IMR-90 (cell line): Measurements from ENCODE around the gene ZNF182. TPM values are rescaled to one million over a fixed set of nuclear protein-coding genes. Genes with fewer than 3 reads are reported as not detected.

Experiments
- ATAC-seq: fragments of 200-7000 bp; cut with Tn5 transposase; 2 replicates; pipeline ENCODE4 v1.9.1; 2020; ENCODE audit warnings: low read depth, mild to moderate bottlenecking, moderate library complexity
- Bru-seq: library from RNA; stranded (reverse); fragments of 400-500 nt; gene quantifications from one replicate; lab custom pipeline; 2021; lab: Mats Ljungman, UMichigan
- BruChase-seq, 2 experiments: library from RNA; stranded (reverse); fragments of 400-500 nt; gene quantifications; one replicate each; lab custom pipeline; 2021; lab: Mats Ljungman, UMichigan
- BruUV-seq: library from RNA; stranded (reverse); fragments of 400-500 nt; replicated peaks from 2 replicates; lab custom pipeline; 2021; lab: Mats Ljungman, UMichigan
- CTCF ChIA-PET: fragments of 300-600 bp; formaldehyde crosslinking; extraction: SDS; loops from one replicate; lab custom pipeline; 2021; ENCODE audit warnings: antibody characterized with exemption; lab: Yijun Ruan, JAX
- POLR2A ChIA-PET: fragments of 300-600 bp; sonication (Branson Sonifier 250); formaldehyde crosslinking; loops from one replicate; lab custom pipeline; 2022; ENCODE audit warnings: antibody characterized with exemption; ENCODE audit not compliant: unreplicated experiment; lab: Charles Lee
- DNase-seq: peaks from one replicate; pipeline ENCODE4 v3.0.0; 2013
- H2AFZ ChIP-seq: replicated peaks from 2 replicates; pipeline ENCODE3; 2013; ENCODE audit warnings: low read length, mild to moderate bottlenecking; ENCODE audit not compliant: poor library complexity
- H2AK5ac ChIP-seq: 2 replicates; pipeline ENCODE4 v1.6.1; 2013; ENCODE audit warnings: low read depth, low read length, inconsistent platforms
- H2AK9ac ChIP-seq: replicated peaks from 2 replicates; pipeline ENCODE3; 2013; ENCODE audit warnings: mild to moderate bottlenecking, low read depth, low read length, moderate library complexity; ENCODE audit not compliant: poor library complexity
- H2BK120ac ChIP-seq: 2 replicates; pipeline ENCODE4 v1.6.1; 2013; ENCODE audit warnings: low read depth, low read length, inconsistent platforms
- H2BK15ac ChIP-seq: 3 replicates; pipeline ENCODE4 v1.6.1; 2013; ENCODE audit warnings: low read depth, low read length, inconsistent platforms
- H2BK20ac ChIP-seq: 2 replicates; pipeline ENCODE4 v1.6.1; 2013; ENCODE audit warnings: low read depth, mild to moderate bottlenecking, inconsistent platforms, low read length, moderate library complexity
- H2BK5ac ChIP-seq: 2 replicates; pipeline ENCODE4 v1.6.1; 2013; ENCODE audit warnings: mild to moderate bottlenecking, low read depth, low read length, inconsistent platforms; ENCODE audit not compliant: poor library complexity, severe bottlenecking
- H3K14ac ChIP-seq: replicated peaks from 2 replicates; pipeline ENCODE4 v1.6.1; 2013; ENCODE audit warnings: low read depth, low read length, inconsistent platforms
- H3K18ac ChIP-seq: 2 replicates; pipeline ENCODE4 v1.6.1; 2013; ENCODE audit warnings: low read depth, low read length, control low read depth
- H3K23ac ChIP-seq: 2 replicates; pipeline ENCODE4 v1.6.1; 2013; ENCODE audit warnings: low read depth, low read length, inconsistent platforms
- H3K27ac ChIP-seq: 2 replicates; pipeline ENCODE4 v1.5.1; 2013; ENCODE audit warnings: mild to moderate bottlenecking, control low read depth, low read length; ENCODE audit not compliant: insufficient read depth
- H3K27me3 ChIP-seq: 2 replicates; pipeline ENCODE4 v1.6.1; 2013; ENCODE audit warnings: low read length; ENCODE audit not compliant: control insufficient read depth, insufficient read depth
- H3K36me3 ChIP-seq: 2 replicates; pipeline ENCODE4 v1.6.1; 2013; ENCODE audit warnings: low read length, mixed read lengths; ENCODE audit not compliant: control insufficient read depth, insufficient read depth
- H3K4ac ChIP-seq: 2 replicates; pipeline ENCODE4 v1.6.1; 2013; ENCODE audit warnings: low read depth, low read length, inconsistent platforms
- H3K4me1 ChIP-seq: 2 replicates; pipeline ENCODE4 v1.6.1; 2013; ENCODE audit warnings: low read length, mixed read lengths; ENCODE audit not compliant: control insufficient read depth, insufficient read depth
- H3K4me2 ChIP-seq: 2 replicates; pipeline ENCODE4 v1.6.1; 2013; ENCODE audit warnings: low read depth, mild to moderate bottlenecking, control low read depth, low read length, moderate library complexity
- H3K4me3 ChIP-seq: 2 replicates; pipeline ENCODE4 v1.5.1; 2013; ENCODE audit warnings: low read depth, mild to moderate bottlenecking, control low read depth, low read length, moderate library complexity; ENCODE audit not compliant: insufficient read depth
- H3K56ac ChIP-seq: 2 replicates; pipeline ENCODE4 v1.6.1; 2013; ENCODE audit warnings: low read length, inconsistent platforms; ENCODE audit not compliant: insufficient read depth; ENCODE audit errors: extremely low read depth
- H3K79me1 ChIP-seq, 2 experiments: 2 replicates each; pipeline ENCODE4 v1.6.1; 2013; ENCODE audit warnings: low read length in 2 of 2, inconsistent platforms in 1 of 2, low read depth in 1 of 2
- H3K9ac ChIP-seq: 2 replicates; pipeline ENCODE4 v1.6.1; 2013; ENCODE audit warnings: low read depth, low read length, control low read depth
- H3K9me1 ChIP-seq: 2 replicates; pipeline ENCODE4 v1.6.1; 2013; ENCODE audit warnings: low read length, inconsistent platforms; ENCODE audit not compliant: insufficient read depth
- H3K9me3 ChIP-seq: 2 replicates; pipeline ENCODE4 v1.6.1; 2013; ENCODE audit warnings: low read length; ENCODE audit not compliant: control insufficient read depth, insufficient read depth
- H4K20me1 ChIP-seq: 2 replicates; pipeline ENCODE4 v1.6.1; 2013; ENCODE audit warnings: low read length, inconsistent platforms; ENCODE audit not compliant: insufficient read depth
- H4K5ac ChIP-seq: 2 replicates; pipeline ENCODE4 v1.6.1; 2013; ENCODE audit warnings: mild to moderate bottlenecking, low read depth, low read length, control low read depth
- H4K8ac ChIP-seq, 2 experiments: 2 replicates each; pipeline ENCODE4 v1.6.1; 2013; ENCODE audit warnings: low read depth in 2 of 2, low read length in 2 of 2, control low read depth in 1 of 2, inconsistent platforms in 1 of 2
- H4K91ac ChIP-seq: 2 replicates; pipeline ENCODE4 v1.6.1; 2013; ENCODE audit warnings: low read depth, low read length, inconsistent platforms; ENCODE audit not compliant: insufficient read depth
- NFE2L2 ChIP-seq: fragments of 150-350 bp; IDR thresholded peaks from 2 replicates; pipeline ENCODE4 v1.6.1; 2016; ENCODE audit warnings: low read depth, mild to moderate bottlenecking, low read length
- POLR2A ChIP-seq: IDR thresholded peaks from 2 replicates; pipeline ENCODE4 v1.6.1; 2012; ENCODE audit warnings: mild to moderate bottlenecking, low read depth, low read length
- whole genome bisulfite sequencing, 2 experiments: methylation state at CpG; one replicate each; pipeline versions ENCODE4 v1.1.5 to v1.1.7; 2013; ENCODE audit warnings: missing lambda C conversion rate in 2 of 2; ENCODE audit not compliant: insufficient read length in 1 of 2; ENCODE audit errors: extremely low coverage in 2 of 2; 5-methylcytosine and 5-hydroxymethylcytosine counted together
- dilution Hi-C: fragments of 300-500 bp; cut with HindIII; formaldehyde crosslinking; loops from one replicate; pipeline ENCODE4 v1.14.3; 2018; ENCODE audit warnings: low sequenced_read_pairs; ENCODE audit not compliant: unreplicated experiment
- in situ Hi-C: fragments of 300-500 bp; cut with MboI; formaldehyde crosslinking; loops from 3 replicates; pipeline ENCODE4 v1.14.3; 2019; ENCODE audit warnings: low sequenced_read_pairs, inconsistent platforms, mixed read lengths
- intact Hi-C: fragments of 100-400 bp; cut with micrococcal nuclease; formaldehyde crosslinking; loops from 2 replicates; pipeline ENCODE4 v1.10.0; 2022
- long read RNA-seq: library from polyadenylated mRNA; unstranded; transcript quantifications from one replicate; pipeline ENCODE4 v2.0.0, GENCODE V29; 2021; ENCODE audit not compliant: unreplicated experiment
- polyA plus RNA-seq, 3 experiments: library from polyadenylated mRNA; depleted of rRNA; stranded (reverse); fragments of >200 nt; gene quantifications; 2 replicates each; pipeline ENCODE4 v1.2.3, GENCODE V29; 2012; ENCODE audit warnings: low replicate concordance in 1 of 3
- total RNA-seq: library from RNA; depleted of rRNA; stranded (reverse); fragments of >200 nt; gene quantifications from 2 replicates; pipeline ENCODE4 v1.2.3, GENCODE V29; 2012; rRNA removed
- TF ChIP-seq, protein P1 (sequence below): fragments of 150-350 bp; IDR thresholded peaks from 2 replicates; pipeline ENCODE4 v1.6.1; 2016; ENCODE audit warnings: low read depth, mild to moderate bottlenecking, low read length, moderate library complexity, borderline replicate concordance

The ZNF182 gene
- total RNA-seq: 3.0 and 3.3 TPM in 2 replicates
- 1.3 and 1.7 TPM in 2 replicates for polyA plus RNA-seq (2012; rRNA removed)
- 0.30 and 0.38 TPM in 2 replicates for polyA plus RNA-seq (2012; cell fraction: cytosol; rRNA removed)
- polyA plus RNA-seq (2012; cell fraction: nucleus; rRNA removed; ENCODE audit: low replicate concordance): 0.51 and 5.2 TPM in 2 replicates
- Bru-seq, nascent RNA: percentile 56 among the genes with signal in this experiment
- BruChase-seq, experiment 1, labeled RNA remaining after a 6-hour chase: percentile 61 among the genes with signal in this experiment
- BruChase-seq, experiment 2, labeled RNA remaining after a 2-hour chase: percentile 67 among the genes with signal in this experiment
- long read RNA-seq, partial matches to known transcripts: 5 of 11 reads
- long read RNA-seq, other reads (novel, unspliced or antisense): 4 of 11 reads

DNA sequence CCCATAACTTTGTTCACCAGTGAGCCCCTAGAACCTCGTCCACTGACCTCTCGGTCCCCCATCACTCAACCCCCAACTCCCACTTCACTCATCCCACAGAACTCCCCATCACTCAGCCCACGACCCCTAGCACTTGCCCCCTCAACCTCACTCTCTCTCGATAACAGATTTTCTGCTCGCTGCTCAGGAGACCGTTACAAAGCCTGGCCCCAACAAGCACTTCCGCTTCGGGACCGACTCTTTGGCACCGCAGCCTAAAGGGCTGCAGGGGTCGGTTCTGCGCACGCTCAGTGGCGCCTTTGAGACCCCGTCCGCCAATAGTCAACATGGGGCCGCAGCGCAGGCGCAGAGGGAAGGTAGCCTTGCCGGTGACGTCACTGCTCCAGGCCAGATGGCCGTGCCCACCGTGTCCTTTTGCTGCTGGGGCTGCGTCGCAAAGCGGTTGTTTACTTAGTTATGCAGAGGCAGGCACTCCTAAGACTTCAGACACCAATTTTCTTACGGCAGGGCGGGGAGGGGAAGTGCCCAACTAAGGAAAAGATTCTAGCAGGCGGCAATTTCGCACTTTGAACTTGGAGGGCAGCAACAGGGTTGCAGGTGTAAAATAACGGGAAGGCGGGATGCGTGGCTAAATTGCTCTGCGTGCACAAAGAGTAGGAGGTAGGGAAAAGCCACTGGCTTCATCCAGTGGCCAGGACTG is at the start of gene ZNF182:
Gene ZNF182 (minus strand): TSS at position 232 of the 700 bp plus-strand sequence. CDS start 1,380 bp downstream, outside the sequence.
- H3K56ac ChIP-seq: 0 out of 2 replicates have a peak within 1 kb of the TSS, but pooled peaks have one; percentile 38
- peak within 1 kb of the TSS; percentile 97 for H3K9ac ChIP-seq
- H4K8ac ChIP-seq: peak within 1 kb of the TSS; percentile 87 to 96
- no peaks in the 10 kb centered on the region for H3K9me1 ChIP-seq
- H2BK5ac ChIP-seq: peak within 1 kb of the TSS; percentile 75
- peak within 1 kb of the TSS; percentile 91 for H3K4me3 ChIP-seq
- H3K4me1 ChIP-seq: peaks cover 2% of the 10 kb centered on the region; the same call in 1 of the 2 replicates
- TF ChIP-seq, protein P1, sequence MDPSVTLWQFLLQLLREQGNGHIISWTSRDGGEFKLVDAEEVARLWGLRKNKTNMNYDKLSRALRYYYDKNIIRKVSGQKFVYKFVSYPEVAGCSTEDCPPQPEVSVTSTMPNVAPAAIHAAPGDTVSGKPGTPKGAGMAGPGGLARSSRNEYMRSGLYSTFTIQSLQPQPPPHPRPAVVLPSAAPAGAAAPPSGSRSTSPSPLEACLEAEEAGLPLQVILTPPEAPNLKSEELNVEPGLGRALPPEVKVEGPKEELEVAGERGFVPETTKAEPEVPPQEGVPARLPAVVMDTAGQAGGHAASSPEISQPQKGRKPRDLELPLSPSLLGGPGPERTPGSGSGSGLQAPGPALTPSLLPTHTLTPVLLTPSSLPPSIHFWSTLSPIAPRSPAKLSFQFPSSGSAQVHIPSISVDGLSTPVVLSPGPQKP: no peak
- peak; percentile 44; the same call in 1 of the 2 replicates for TF ChIP-seq POLR2A
- TF ChIP-seq NFE2L2: no peak
- H3K27ac ChIP-seq: peak within 1 kb of the TSS; percentile 92
- no peak within 1 kb of the TSS for H2BK20ac ChIP-seq
- 41% methylated on average over 19 of the region's 34 CpGs; no CpG with 5 or more reads in 1 of the 2 experiments for WGBS, 2 experiments
- peak within 1 kb of the TSS; percentile 41; the same call in 1 of the 2 replicates for H3K23ac ChIP-seq
- BruUV-seq: no TSS peak
- H3K4me2 ChIP-seq: peak within 1 kb of the TSS; percentile 64
- no peaks in the 10 kb centered on the region for H3K36me3 ChIP-seq
- CTCF ChIA-PET: no interaction called here
- DNase-seq: peak; percentile 83
- no peaks in the 10 kb centered on the region for H4K20me1 ChIP-seq
- 0 out of 2 replicates have a peak within 1 kb of the TSS, but pooled peaks have one; percentile 33 for H2BK120ac ChIP-seq
- POLR2A ChIA-PET: no interaction called here
- peak within 1 kb of the TSS; percentile 87 for H2AK9ac ChIP-seq
- H3K18ac ChIP-seq: peak within 1 kb of the TSS; percentile 74
- peak; percentile 97 for ATAC-seq
- H3K14ac ChIP-seq: peak within 1 kb of the TSS; percentile 94
- dilution Hi-C loops (no loop called here), in situ Hi-C loops (no loop called here), intact Hi-C loops (no loop called here)
- H2BK15ac ChIP-seq: no peak within 1 kb of the TSS
- H2AK5ac ChIP-seq: 0 out of 2 replicates have a peak within 1 kb of the TSS, but pooled peaks have one; percentile 11
- H3K27me3 ChIP-seq: no peaks in the 10 kb centered on the region
- peaks cover 0 to 10% of the 10 kb centered on the region in 2 experiments; a peak in 1 of 4 replicates for H3K79me1 ChIP-seq
- H4K5ac ChIP-seq: peak within 1 kb of the TSS; percentile 91
- 0 out of 2 replicates have a peak, but pooled peaks cover 2% of the 10 kb centered on the region for H3K9me3 ChIP-seq
- peak within 1 kb of the TSS; percentile 90 for H2AFZ ChIP-seq
- peak within 1 kb of the TSS; percentile 61; the same call in 1 of the 2 replicates for H4K91ac ChIP-seq
- peak within 1 kb of the TSS; percentile 86 for H3K4ac ChIP-seq
